ENCODE measurements around the gene PSMB2.

GRCh38 chr1:35589516-35590427, 51.6 kb downstream of the PSMB2 start:
- TF ChIP-seq CTCF (IDR thresholded peaks at IDR 0.05; ENCODE audit: low read depth, low read length) = no peak
- TF ChIP-seq EZH2phosphoT487 (IDR thresholded peaks at IDR 0.05; ENCODE audit: low read depth) = no peak
